ENCODE data around the gene ARHGAP10. TPM values are rescaled to one million over a fixed set of nuclear protein-coding genes. Genes with fewer than 3 reads are reported as not detected.

Gene ARHGAP10
- total RNA-seq, 2 donors from 2014 or later = 23.9 to 28.7 TPM

DNA sequence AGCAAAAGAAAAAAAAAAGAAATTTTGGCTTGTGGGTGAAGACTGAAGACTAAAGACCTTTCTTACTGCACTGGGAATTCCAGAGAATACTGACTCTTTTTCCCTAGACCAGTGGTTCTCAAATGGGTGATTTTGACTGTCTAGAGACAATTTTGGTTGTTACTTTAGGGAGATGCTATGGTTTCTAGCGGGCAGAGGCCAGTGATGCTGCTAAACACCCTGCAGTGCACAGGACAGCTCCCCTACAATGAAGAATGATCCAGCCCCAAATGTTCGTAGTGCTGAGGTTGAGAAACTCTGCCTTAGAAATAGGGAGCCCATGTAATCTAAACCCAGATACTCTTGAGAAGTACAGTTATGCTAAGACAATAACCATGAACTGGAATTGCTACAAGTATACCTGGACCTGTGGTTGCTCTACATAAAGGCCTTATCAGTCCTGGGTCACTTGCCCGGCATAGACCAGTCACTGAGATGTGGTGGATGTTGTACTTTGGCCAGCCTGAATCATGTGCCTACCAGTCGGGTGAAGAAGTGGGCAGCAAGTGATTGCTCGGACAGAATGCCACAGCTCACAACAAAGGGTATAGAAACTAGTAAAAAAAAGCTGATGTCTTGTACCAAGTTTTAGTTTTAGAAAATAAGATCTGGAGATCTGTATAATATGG is 16.0 kb downstream of the ARHGAP10 start:
- Histone ChIP-seq H3K36me3 (replicated peaks in 1 of 2; ENCODE audit: insufficient read depth in 1 of 2, low read depth in 2 of 2) (no peaks in the 10 kb centered on the region), H3K27ac (no peak overlapping the region), H3K9me3 (no peaks in the 10 kb centered on the region), H3K27me3 (no peaks in the 10 kb centered on the region), H3K4me3 (no peak overlapping the region), H3K4me1 (peaks cover 30% of the 10 kb centered on the region)
- TF ChIP-seq, protein P1, sequence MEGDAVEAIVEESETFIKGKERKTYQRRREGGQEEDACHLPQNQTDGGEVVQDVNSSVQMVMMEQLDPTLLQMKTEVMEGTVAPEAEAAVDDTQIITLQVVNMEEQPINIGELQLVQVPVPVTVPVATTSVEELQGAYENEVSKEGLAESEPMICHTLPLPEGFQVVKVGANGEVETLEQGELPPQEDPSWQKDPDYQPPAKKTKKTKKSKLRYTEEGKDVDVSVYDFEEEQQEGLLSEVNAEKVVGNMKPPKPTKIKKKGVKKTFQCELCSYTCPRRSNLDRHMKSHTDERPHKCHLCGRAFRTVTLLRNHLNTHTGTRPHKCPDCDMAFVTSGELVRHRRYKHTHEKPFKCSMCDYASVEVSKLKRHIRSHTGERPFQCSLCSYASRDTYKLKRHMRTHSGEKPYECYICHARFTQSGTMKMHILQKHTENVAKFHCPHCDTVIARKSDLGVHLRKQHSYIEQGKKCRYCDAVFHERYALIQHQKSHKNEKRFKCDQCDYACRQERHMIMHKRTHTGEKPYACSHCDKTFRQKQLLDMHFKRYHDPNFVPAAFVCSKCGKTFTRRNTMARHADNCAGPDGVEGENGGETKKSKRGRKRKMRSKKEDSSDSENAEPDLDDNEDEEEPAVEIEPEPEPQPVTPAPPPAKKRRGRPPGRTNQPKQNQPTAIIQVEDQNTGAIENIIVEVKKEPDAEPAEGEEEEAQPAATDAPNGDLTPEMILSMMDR (IDR thresholded peaks at IDR 0.05) = no peak
- no peak for TF ChIP-seq POLR2A (IDR thresholded peaks at IDR 0.05)
- intact Hi-C loops (cut with DNase I) = no loop called here
- ATAC-seq = peak; percentile 81
- 56 to 62% methylated on average over 5 of the region's 5 CpGs for WGBS, 2 donors
- peak; percentile 33 to 77 (median 66) for DNase-seq

DNA sequence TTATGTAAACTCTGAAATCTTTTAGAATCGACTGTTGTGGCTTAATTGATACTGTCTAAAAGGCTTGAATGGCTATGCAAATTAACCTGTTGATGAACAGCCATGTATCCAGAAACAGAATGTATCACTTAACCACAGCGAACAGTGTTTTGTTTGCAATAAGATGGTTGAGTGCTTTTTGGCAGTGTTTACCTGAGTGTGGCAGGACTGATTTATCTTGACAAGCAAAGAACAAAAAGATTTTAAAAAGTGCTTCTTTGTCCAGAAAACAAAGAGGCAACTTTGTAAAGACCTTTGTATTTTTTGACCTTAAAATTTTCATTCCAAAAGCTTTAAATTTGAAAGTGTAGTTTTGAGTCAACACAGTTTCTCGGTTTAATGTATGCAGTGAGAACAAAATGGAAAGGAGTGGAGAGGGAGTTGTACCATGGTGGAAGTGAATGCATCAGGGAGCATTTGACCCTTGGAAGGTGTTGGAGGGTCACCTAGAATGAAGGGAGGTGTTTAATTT is 18.0 kb downstream of the ARHGAP10 start:
- DNase-seq (no peak), ATAC-seq (no peak)
- H3K4me1 ChIP-seq = peaks cover 48% of the 10 kb centered on the region
- H3K9me3 ChIP-seq = no peaks in the 10 kb centered on the region
- 44 to 51% methylated on average over 3 of the region's 3 CpGs for WGBS, 2 donors
- intact Hi-C loops (cut with DNase I) = no loop called here
- H3K27me3 ChIP-seq = no peaks in the 10 kb centered on the region
- TF ChIP-seq, protein P1 (IDR thresholded peaks at IDR 0.05) = no peak
- no peak for TF ChIP-seq POLR2A (IDR thresholded peaks at IDR 0.05)
- H3K27ac ChIP-seq = no peak overlapping the region
- no peaks in the 10 kb centered on the region for H3K36me3 ChIP-seq (replicated peaks in 1 of 2; ENCODE audit: insufficient read depth in 1 of 2, low read depth in 2 of 2)
- no peak overlapping the region for H3K4me3 ChIP-seq

DNA sequence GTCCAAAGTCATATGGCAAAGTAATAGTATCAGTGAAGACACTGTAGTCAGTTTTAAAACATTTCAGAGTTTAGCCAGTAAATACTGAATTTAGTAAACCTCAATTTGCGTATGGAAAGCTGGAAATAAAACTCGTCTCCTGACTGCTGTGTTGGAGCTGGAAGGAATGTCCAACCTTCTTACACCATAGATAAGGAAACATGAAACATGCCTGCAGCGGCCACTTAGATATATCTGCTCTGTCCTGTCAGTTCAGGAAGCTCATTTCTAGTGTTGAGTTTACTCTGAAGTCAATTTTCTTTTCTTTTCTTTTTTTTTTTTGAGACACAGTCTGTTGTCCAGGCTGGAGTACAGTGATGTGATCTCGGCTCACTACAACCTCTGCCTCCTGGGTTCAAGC is 21.2 kb downstream of the ARHGAP10 start:
- H3K4me1 ChIP-seq = peaks cover 44% of the 10 kb centered on the region
- no peaks in the 10 kb centered on the region for H3K27me3 ChIP-seq
- TF ChIP-seq, protein P1 (IDR thresholded peaks at IDR 0.05) = no peak
- TF ChIP-seq POLR2A (IDR thresholded peaks at IDR 0.05) = no peak
- 86 to 90% methylated on average over 4 of the region's 4 CpGs for WGBS, 2 donors
- no peak overlapping the region for H3K4me3 ChIP-seq
- no peak overlapping the region for H3K27ac ChIP-seq
- no peak for ATAC-seq
- no peaks in the 10 kb centered on the region for H3K36me3 ChIP-seq (replicated peaks in 1 of 2; ENCODE audit: insufficient read depth in 1 of 2, low read depth in 2 of 2)
- DNase-seq = no peak
- intact Hi-C loops (cut with DNase I) = no loop called here
- no peaks in the 10 kb centered on the region for H3K9me3 ChIP-seq

DNA sequence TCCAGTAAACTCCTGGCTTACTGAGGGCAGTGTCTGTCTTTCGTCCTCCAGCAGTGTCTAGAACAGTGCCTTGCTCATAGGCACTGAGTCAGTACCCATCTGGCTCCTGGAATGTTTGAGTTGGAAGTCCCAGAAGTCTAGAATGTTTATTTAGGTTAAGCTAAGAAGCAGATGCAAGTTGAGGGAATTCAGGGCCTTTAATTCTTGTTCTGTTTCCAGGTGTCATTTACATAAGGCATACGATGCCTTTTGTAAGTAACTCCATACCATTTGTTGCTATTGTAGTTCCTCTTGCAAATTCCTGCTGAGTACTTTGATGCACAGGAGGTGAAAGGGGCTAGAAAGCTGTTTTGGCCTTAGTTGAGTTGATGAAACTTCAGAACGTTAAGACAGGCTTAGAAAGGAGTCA is 22.2 kb downstream of the ARHGAP10 start:
- DNase-seq = no peak
- ATAC-seq = no peak
- Histone ChIP-seq H3K4me1 (peaks cover 37% of the 10 kb centered on the region), H3K36me3 (replicated peaks in 1 of 2; ENCODE audit: insufficient read depth in 1 of 2, low read depth in 2 of 2) (no peaks in the 10 kb centered on the region), H3K9me3 (no peaks in the 10 kb centered on the region), H3K27ac (no peak overlapping the region), H3K27me3 (no peaks in the 10 kb centered on the region), H3K4me3 (no peak overlapping the region)
- 49 to 50% methylated on average over 3 of the region's 3 CpGs for WGBS, 2 donors
- no peak for TF ChIP-seq POLR2A (IDR thresholded peaks at IDR 0.05)
- TF ChIP-seq, protein P1 (IDR thresholded peaks at IDR 0.05) = no peak
- intact Hi-C loops (cut with DNase I) = no loop called here
